MM.1S (cell line): ENCODE results near the gene CDO1.
A peak's percentile ranks its signal among the peaks of the same experiment; 100 is the strongest.

Experiments
- DNase-seq: peaks from one replicate; pipeline ENCODE4 v3.0.0-alpha.2; 2015
- H2AFZ ChIP-seq: fragments of 300-600 bp; sonication (generic); 2 replicates; pipeline ENCODE4 v1.6.0; 2016; ENCODE audit warnings: antibody characterized with exemption, low read length
- H3F3A ChIP-seq: fragments of 300-600 bp; sonication (generic); 2 replicates; pipeline ENCODE4 v1.6.1; 2016; ENCODE audit warnings: mild to moderate bottlenecking, antibody characterized with exemption, low read length, moderate library complexity, mixed read lengths; ENCODE audit not compliant: insufficient read depth
- H3K27ac ChIP-seq: fragments of 300-600 bp; sonication (generic); 2 replicates; pipeline ENCODE4 v1.5.1; 2016; ENCODE audit warnings: mild to moderate bottlenecking, low read length
- H3K27me3 ChIP-seq: fragments of 300-600 bp; sonication (generic); replicated peaks from 2 replicates; pipeline ENCODE4 v1.6.0; 2016; ENCODE audit warnings: low read length; ENCODE audit not compliant: insufficient read depth
- H3K36me3 ChIP-seq: fragments of 300-600 bp; sonication (generic); replicated peaks from 2 replicates; pipeline ENCODE4 v1.6.1; 2016; ENCODE audit warnings: mild to moderate bottlenecking, low read length, mixed read lengths; ENCODE audit not compliant: insufficient read depth
- H3K4me1 ChIP-seq: fragments of 300-600 bp; sonication (generic); 2 replicates; pipeline ENCODE4 v1.6.1; 2016; ENCODE audit warnings: low read length, mixed read lengths
- H3K4me2 ChIP-seq: fragments of 300-600 bp; sonication (generic); 2 replicates; pipeline ENCODE4 v1.6.0; 2016; ENCODE audit warnings: low read depth, low read length
- H3K4me3 ChIP-seq: fragments of 300-600 bp; sonication (generic); 2 replicates; pipeline ENCODE4 v1.5.1; 2016; ENCODE audit warnings: low read length, mixed read lengths
- H3K79me2 ChIP-seq: fragments of 300-600 bp; sonication (generic); 2 replicates; pipeline ENCODE4 v1.6.1; 2016; ENCODE audit warnings: mixed run types, low read length, mixed read lengths
- H3K9ac ChIP-seq: fragments of 300-600 bp; sonication (generic); 2 replicates; pipeline ENCODE4 v1.6.1; 2016; ENCODE audit warnings: low read length, mixed read lengths
- H3K9me2 ChIP-seq: fragments of 300-600 bp; sonication (generic); replicated peaks from 2 replicates; pipeline ENCODE4 v1.6.1; 2016; ENCODE audit warnings: mild to moderate bottlenecking, low read length, mixed read lengths; ENCODE audit not compliant: insufficient read depth
- H3K9me3 ChIP-seq: fragments of 300-600 bp; sonication (generic); replicated peaks from 2 replicates; pipeline ENCODE4 v1.6.1; 2016; ENCODE audit warnings: mild to moderate bottlenecking, low read length, mixed read lengths; ENCODE audit not compliant: insufficient read depth
- H4K20me1 ChIP-seq: fragments of 300-600 bp; sonication (generic); 2 replicates; pipeline ENCODE4 v1.6.1; 2016; ENCODE audit warnings: mild to moderate bottlenecking, low read length, moderate library complexity, mixed read lengths; ENCODE audit not compliant: insufficient read depth
- EZH2 ChIP-seq: fragments of 300-600 bp; sonication (generic); optimal IDR thresholded peaks from 2 replicates; pipeline ENCODE3; 2017; ENCODE audit warnings: low read depth, mild to moderate bottlenecking, antibody characterized with exemption, low read length, mixed read lengths
- EZH2phosphoT487 ChIP-seq: fragments of 300-600 bp; sonication (generic); IDR thresholded peaks from 2 replicates; pipeline ENCODE4 v1.6.1; 2018; ENCODE audit warnings: antibody characterized with exemption, low read length
- TF ChIP-seq, protein P1 (sequence below): fragments of 300-600 bp; sonication (generic); IDR thresholded peaks from 2 replicates; pipeline ENCODE4 v1.5.1; 2016; ENCODE audit warnings: antibody characterized with exemption, low read length, mixed read lengths

The CDO1 gene

DNA sequence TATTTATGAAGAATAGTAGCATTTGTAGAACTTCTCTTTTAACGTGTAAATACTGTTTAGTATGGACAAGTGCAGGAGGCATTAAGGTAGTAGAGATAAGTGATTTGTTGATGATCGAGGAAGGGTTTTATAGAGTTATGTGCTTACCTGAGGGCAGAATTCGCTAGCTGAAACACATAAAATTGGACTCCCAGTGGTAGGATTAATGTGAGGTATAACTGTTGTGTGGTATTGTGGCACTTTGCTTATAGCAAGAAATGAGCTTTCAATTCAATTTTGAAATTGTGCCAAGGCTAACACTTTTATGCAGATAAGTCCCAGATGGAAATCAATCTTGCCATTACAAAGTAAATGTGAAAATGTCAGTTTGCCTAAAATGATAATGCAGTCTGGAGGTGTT is 26.5 kb upstream of the CDO1 start:
- peak overlapping the region; percentile 67 for H3K4me2 ChIP-seq
- peaks cover 14% of the 10 kb centered on the region; the same call in 1 of the 2 replicates for H3K4me1 ChIP-seq
- H3K9me2 ChIP-seq: no peaks in the 10 kb centered on the region
- peak overlapping the region; percentile 79 for H3K4me3 ChIP-seq
- H3K79me2 ChIP-seq: peaks cover 80% of the 10 kb centered on the region
- peaks cover 13% of the 10 kb centered on the region for H4K20me1 ChIP-seq
- no peak overlapping the region for H3K27ac ChIP-seq
- TF ChIP-seq EZH2phosphoT487 (no peak), EZH2 (no peak)
- TF ChIP-seq, protein P1, sequence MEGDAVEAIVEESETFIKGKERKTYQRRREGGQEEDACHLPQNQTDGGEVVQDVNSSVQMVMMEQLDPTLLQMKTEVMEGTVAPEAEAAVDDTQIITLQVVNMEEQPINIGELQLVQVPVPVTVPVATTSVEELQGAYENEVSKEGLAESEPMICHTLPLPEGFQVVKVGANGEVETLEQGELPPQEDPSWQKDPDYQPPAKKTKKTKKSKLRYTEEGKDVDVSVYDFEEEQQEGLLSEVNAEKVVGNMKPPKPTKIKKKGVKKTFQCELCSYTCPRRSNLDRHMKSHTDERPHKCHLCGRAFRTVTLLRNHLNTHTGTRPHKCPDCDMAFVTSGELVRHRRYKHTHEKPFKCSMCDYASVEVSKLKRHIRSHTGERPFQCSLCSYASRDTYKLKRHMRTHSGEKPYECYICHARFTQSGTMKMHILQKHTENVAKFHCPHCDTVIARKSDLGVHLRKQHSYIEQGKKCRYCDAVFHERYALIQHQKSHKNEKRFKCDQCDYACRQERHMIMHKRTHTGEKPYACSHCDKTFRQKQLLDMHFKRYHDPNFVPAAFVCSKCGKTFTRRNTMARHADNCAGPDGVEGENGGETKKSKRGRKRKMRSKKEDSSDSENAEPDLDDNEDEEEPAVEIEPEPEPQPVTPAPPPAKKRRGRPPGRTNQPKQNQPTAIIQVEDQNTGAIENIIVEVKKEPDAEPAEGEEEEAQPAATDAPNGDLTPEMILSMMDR: no peak
- no peaks in the 10 kb centered on the region for H3K9me3 ChIP-seq
- peaks cover 6% of the 10 kb centered on the region; the same call in 1 of the 2 replicates for H3F3A ChIP-seq
- no peaks in the 10 kb centered on the region; the same call in 1 of the 2 replicates for H3K36me3 ChIP-seq
- H3K27me3 ChIP-seq: no peaks in the 10 kb centered on the region
- no peak for DNase-seq
- peak overlapping the region; percentile 89 for H2AFZ ChIP-seq
- no peak overlapping the region for H3K9ac ChIP-seq

DNA sequence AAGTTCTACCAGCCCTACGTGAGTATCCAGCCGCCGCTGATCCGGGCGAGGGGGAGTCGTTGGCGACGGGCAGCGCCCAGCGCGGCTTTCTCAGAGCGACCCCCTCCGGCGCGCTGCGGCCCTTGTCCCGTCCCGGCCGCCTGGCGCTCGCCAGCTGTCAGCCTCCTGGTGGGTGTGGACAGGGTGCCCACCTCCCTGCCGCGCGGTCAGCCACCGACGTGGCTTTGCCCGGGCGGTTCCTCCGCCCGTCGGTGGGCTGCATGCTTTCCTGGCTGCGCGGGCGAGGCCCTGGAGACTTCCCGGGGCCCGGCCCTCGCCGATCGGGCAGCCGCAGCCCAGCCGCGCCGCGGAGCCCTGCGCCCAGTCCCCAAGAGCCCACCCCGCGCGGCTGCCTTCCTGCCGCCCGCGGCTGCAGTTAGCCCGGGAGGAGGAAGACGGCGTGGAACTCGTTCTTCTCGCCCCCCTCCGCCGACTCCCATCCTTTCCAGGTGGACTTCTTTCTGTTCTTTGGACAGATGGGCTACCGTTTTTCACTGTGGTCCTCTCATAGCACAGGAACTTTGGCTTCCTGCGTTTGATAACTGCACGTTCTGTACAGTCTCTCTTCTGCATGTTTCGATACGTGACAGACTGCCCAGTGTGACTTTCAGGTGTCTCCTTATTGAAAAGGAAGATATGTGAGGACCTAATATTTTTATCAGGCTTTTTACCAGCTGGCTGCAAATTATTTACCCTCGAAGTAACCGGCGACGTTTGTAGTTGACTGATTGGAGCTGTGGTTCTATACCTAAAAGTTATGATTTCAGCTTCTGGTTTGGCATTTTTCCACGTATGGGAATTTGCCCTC is 25.9 kb upstream of the CDO1 start:
- H4K20me1 ChIP-seq: peaks cover 13% of the 10 kb centered on the region
- peaks cover 85% of the 10 kb centered on the region for H3K79me2 ChIP-seq
- peak overlapping the region; percentile 79 for H3K4me3 ChIP-seq
- DNase-seq: peak; percentile 38
- H3K27me3 ChIP-seq: no peaks in the 10 kb centered on the region
- peak overlapping the region; percentile 80 for H3K9ac ChIP-seq
- no peaks in the 10 kb centered on the region for H3K9me3 ChIP-seq
- peak overlapping the region; percentile 67 for H3K4me2 ChIP-seq
- H3K36me3 ChIP-seq: no peaks in the 10 kb centered on the region; the same call in 1 of the 2 replicates
- H3F3A ChIP-seq: peaks cover 6% of the 10 kb centered on the region; the same call in 1 of the 2 replicates
- peaks cover 14% of the 10 kb centered on the region; the same call in 1 of the 2 replicates for H3K4me1 ChIP-seq
- peak overlapping the region; percentile 89 for H2AFZ ChIP-seq
- no peaks in the 10 kb centered on the region for H3K9me2 ChIP-seq
- peak overlapping the region; percentile 66; the same call in 1 of the 2 replicates for H3K27ac ChIP-seq
- TF ChIP-seq, protein P1: no peak
- no peak for TF ChIP-seq EZH2
- no peak for TF ChIP-seq EZH2phosphoT487

DNA sequence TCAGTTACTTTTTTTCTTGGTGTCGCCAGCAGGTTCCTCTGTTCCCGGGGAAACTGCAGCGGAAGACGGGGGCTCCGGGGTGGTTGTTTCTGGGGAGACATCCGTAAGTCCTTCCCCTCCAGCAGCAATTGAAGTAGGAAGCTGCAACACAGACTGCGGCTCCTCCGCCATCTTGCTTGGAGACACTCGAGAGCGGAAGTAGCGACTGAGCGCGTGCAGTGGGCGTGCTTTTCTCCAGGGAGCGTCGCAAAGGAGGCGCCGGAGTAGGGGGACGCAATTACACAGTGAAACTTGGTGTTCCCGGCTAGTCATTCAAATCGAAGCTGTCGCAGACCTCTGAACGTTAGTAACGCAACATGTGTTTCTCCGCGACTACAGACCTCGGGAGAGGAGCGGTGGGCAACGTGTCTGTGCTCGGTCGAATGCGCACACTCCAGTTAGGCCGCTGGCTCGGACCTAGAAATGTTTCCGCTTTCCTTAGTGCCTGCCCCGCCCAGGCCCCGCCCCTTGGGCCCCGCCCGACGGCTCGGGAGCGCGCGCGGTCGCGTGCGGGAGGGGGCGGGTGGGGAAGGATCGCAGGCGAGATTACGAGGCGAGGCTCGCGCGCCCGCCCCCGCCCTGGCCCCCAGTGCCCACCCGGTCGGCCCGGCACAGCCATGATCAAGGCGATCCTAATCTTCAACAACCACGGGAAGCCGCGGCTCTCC is 25.1 kb upstream of the CDO1 start, which contains the start of the genes AP3S1 and ATG12:
AP3S1 (plus strand) TSS at position 554 of the 707 bp plus-strand sequence; CDS start at position 657, 103 bp downstream.
ATG12 (minus strand) TSS at position 184 of the 707 bp plus-strand sequence; CDS start at position 171, 13 bp downstream.
- Histone ChIP-seq H3K27ac (peak within 1 kb of the TSS; percentile 66), H3F3A (peaks cover 6% of the 10 kb centered on the region; the same call in 1 of the 2 replicates), H3K9ac (peak within 1 kb of the TSS; percentile 80), H3K27me3 (no peaks in the 10 kb centered on the region), H3K4me2 (peak within 1 kb of the TSS; percentile 85), H3K9me3 (no peaks in the 10 kb centered on the region), H3K4me1 (peaks cover 14% of the 10 kb centered on the region; the same call in 1 of the 2 replicates), H3K4me3 (peak within 1 kb of the TSS; percentile 79), H2AFZ (peak within 1 kb of the TSS; percentile 89), H3K36me3 (no peaks in the 10 kb centered on the region; the same call in 1 of the 2 replicates), H3K9me2 (no peaks in the 10 kb centered on the region), H4K20me1 (peaks cover 13% of the 10 kb centered on the region), H3K79me2 (peaks cover 77% of the 10 kb centered on the region)
- DNase-seq: peak; percentile 94
- TF ChIP-seq EZH2phosphoT487 (no peak), EZH2 (no peak)
- TF ChIP-seq, protein P1: no peak
